AG10803 (cell line): ENCODE measurements around the gene FOXO3.

ENCODE experiments used
- DNase-seq: peaks from one replicate; pipeline ENCODE4 v3.0.0; 2010; ENCODE audit warnings: low read depth
- H3K4me3 ChIP-seq: 2 replicates; pipeline ENCODE4 v1.5.1; 2011; ENCODE audit warnings: mild to moderate bottlenecking, low read length, control low read depth
- TF ChIP-seq, protein P1 (sequence below): conservative IDR thresholded peaks from 2 replicates; pipeline ENCODE4 v1.5.1; 2011; ENCODE audit warnings: mild to moderate bottlenecking, low read length, control low read depth, inconsistent platforms

FOXO3 gene

DNA sequence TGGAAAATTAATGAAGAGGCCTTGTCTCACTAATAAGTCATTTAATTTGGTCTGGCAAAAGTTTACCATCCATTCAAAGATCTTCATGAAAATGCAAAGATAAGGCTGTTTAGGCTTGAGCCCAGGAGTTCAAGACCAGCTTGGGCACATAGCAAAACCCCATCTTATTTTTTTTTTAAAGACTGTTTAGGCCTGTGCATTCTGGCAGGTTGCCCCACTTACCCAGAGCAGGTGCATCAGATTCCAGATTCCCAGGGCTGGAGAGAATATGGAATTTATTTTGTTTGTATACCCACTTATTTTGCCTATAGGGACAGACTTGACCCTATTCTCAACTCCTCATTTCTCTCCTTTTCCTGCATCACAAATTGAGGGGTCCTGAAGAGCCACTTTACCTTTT is 5.7 kb downstream of the FOXO3 start:
- DNase-seq = no peak
- TF ChIP-seq, protein P1, sequence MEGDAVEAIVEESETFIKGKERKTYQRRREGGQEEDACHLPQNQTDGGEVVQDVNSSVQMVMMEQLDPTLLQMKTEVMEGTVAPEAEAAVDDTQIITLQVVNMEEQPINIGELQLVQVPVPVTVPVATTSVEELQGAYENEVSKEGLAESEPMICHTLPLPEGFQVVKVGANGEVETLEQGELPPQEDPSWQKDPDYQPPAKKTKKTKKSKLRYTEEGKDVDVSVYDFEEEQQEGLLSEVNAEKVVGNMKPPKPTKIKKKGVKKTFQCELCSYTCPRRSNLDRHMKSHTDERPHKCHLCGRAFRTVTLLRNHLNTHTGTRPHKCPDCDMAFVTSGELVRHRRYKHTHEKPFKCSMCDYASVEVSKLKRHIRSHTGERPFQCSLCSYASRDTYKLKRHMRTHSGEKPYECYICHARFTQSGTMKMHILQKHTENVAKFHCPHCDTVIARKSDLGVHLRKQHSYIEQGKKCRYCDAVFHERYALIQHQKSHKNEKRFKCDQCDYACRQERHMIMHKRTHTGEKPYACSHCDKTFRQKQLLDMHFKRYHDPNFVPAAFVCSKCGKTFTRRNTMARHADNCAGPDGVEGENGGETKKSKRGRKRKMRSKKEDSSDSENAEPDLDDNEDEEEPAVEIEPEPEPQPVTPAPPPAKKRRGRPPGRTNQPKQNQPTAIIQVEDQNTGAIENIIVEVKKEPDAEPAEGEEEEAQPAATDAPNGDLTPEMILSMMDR = no peak
- no peak overlapping the region for H3K4me3 ChIP-seq

DNA sequence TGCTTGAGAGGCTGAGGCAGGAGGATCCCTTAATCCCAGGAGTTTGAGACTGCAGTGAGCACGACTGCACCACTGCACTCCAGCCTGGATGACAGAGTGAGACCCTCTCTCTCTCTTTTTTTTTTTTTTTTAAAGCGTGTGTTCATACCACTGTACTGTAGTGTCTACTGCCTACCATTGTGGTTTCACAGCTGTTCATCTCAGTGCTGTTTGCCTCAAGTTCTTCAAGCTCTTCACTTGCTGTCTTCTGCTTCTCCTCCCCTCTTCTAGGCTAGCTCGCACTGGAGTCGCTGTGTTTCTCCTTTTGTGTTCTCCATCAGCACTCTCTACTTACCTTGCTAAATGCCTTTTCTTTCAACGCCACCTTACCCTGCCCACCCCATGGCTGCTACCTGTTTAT is 7.4 kb downstream of the FOXO3 start:
- H3K4me3 ChIP-seq = no peak overlapping the region
- TF ChIP-seq, protein P1 = no peak
- no peak for DNase-seq

DNA sequence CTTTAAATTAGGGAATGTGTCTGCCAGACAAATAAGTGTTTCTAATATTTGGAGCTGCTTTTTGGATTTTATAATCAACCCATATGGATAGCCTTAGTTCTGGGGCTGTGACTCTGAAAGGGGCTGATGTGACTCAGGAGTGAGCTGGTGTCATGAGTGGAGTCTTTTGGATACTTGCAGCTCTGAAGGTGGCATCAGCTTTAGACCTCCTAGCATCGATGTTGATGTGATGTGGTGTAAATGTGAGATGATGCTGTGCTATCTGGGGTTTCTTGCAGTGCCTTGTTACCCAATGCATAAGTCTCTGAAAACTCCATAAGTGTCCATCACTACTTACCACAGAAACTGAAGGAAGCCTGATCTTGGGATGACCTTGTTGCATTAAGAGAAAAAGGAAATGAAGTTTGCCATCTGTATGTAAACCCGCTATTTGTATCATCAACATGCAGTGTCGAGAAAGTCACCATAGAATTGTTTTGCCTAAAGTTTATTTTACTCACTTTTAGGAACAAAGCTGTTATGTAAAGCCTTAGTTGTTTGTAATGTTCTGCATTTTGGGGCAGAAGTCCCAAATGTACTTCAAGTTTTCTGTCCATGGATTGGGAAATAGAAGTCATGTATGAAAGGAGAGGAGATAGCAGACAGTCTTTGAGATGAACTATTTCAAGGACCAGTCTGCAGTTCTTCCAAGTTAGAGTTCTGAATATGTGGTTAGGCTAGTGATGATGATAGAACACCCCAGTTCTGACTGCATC is 8.0 kb downstream of the FOXO3 start:
- TF ChIP-seq, protein P1 = no peak
- no peak overlapping the region for H3K4me3 ChIP-seq

DNA sequence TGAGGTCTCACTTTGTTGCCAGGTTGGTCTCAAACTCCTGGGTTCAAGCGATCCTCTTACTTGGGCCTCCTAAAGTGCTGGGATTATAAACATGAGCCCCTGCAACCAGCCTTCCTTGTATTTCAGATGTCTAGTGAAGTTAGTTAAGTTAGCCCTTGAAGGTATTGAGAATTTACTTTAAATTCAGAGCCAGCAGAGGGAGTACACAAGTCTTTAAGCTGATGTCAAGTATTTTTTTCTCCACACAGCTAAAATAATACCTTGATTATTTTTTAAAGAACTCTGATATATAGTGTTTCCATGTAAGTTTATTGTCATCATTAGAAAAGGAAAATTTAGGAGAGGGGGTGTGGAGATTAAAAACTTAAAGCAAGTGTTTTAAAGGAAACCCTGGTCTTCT is 9.8 kb downstream of the FOXO3 start:
- TF ChIP-seq, protein P1 = no peak
- no peak overlapping the region for H3K4me3 ChIP-seq
- no peak for DNase-seq

More for the DNA sequence above, 8.0 kb downstream of the FOXO3 start:
- DNase-seq = no peak

DNA sequence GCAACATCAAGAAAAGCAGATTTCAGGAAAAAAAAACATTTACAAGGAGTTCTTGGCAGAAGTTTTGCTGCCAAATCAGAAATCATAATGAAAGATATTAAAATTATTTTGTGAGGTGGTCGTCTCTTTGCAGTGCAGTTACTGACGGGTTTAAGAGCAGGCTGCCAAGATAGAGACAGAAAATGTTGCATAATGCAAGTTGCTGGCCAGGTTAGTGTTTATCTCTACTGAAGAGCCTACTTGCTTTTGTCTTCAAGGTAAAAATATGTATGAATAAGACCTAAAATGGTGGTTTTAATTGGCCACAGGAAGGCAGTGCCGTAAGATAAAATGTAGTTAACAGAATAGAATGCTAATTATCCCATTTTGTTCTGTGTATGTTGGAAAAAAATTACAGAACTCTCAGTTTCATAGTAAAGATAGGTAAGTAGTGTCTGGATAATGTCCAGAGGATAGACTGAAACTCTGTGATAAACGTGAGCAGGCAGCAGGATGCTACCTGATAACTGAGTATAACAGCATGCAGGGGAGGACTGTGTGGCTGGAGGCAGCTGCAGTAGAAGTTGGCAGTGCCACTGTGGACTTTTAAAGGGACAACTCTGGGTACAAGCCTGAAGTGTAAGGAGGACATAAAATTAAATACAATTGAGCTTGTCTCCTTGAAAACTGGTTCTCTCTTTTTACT is 13.9 kb downstream of the FOXO3 start:
- DNase-seq = no peak
- no peak overlapping the region for H3K4me3 ChIP-seq
- TF ChIP-seq, protein P1 = no peak

DNA sequence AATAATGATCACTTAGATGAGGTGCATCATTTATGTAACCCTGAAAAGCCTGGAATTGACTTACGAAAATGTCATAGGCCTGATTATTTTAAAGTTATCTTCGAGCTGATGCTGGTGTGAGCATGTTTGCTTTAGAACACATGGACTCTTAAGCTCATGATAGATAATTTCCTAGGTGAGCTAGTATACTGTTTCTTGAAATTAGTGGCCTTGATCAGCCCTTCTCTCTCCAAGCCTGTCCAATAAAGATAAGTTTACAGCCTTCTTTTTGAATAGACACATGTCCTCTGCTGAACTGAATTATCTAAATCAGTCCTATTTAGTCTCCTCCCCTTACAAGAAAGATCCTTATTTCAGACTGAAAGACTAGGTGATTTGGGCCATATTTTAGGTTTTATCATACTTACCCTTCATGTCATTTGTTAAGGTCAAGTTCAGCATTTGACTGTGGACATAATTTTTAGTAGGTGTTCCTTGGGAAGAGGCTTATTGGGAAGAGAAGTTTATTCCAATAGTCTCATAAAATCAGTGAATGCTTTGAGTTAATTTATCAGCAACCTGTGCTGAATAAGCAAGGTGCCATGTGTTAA is 15.3 kb downstream of the FOXO3 start:
- H3K4me3 ChIP-seq = no peak overlapping the region
- TF ChIP-seq, protein P1 = no peak
- no peak for DNase-seq
